Panc1 (cell line): ENCODE results near the gene PSMG1. TPM values are rescaled to one million over a fixed set of nuclear protein-coding genes. Genes with fewer than 3 reads are reported as not detected.

Experiments
- ATAC-seq: fragments of 200-7000 bp; cut with Tn5 transposase; 2 replicates; pipeline ENCODE4 v1.9.1; 2020; ENCODE audit warnings: mild to moderate bottlenecking, moderate library complexity
- BruUV-seq: library from RNA; stranded (reverse); fragments of 400-500 nt; replicated peaks from 2 replicates; lab custom pipeline; 2021; lab: Mats Ljungman, UMichigan
- CTCF ChIA-PET: fragments of 300-600 bp; sonication (Branson Sonifier 250); formaldehyde crosslinking; loops from one replicate; lab custom pipeline; 2022; ENCODE audit warnings: antibody characterized with exemption; lab: Charles Lee
- POLR2A ChIA-PET: fragments of 300-600 bp; sonication (Branson Sonifier 250); formaldehyde crosslinking; loops from one replicate; lab custom pipeline; 2022; ENCODE audit warnings: antibody characterized with exemption; lab: Charles Lee
- DNase-seq: peaks from one replicate; pipeline ENCODE4 v3.0.0-alpha.2; 2010; ENCODE audit warnings: low read depth, low spot score
- H3K27ac ChIP-seq: 2 replicates; pipeline ENCODE4 v1.5.1; 2011; ENCODE audit warnings: mild to moderate bottlenecking, low read length, inconsistent platforms
- H3K27me3 ChIP-seq: fragments of 200-500 bp; sonication (Bioruptor generic); 2 replicates; pipeline ENCODE4 v1.6.0; 2014; ENCODE audit warnings: low read length, inconsistent platforms; ENCODE audit not compliant: control insufficient read depth, insufficient read depth
- H3K36me3 ChIP-seq: fragments of 200-500 bp; sonication (Bioruptor generic); 2 replicates; pipeline ENCODE4 v1.5.1; 2014; ENCODE audit warnings: inconsistent platforms, mild to moderate bottlenecking, low read length, moderate library complexity; ENCODE audit not compliant: control insufficient read depth, insufficient read depth
- H3K4me1 ChIP-seq: 2 replicates; pipeline ENCODE4 v1.5.1; 2011; ENCODE audit warnings: inconsistent platforms, mild to moderate bottlenecking, low read length, moderate library complexity; ENCODE audit not compliant: control insufficient read depth, insufficient read depth
- H3K4me3 ChIP-seq, 2 experiments: 2 replicates each; pipeline ENCODE4 v1.5.1; 2011 to 2012; ENCODE audit warnings: low read depth in 2 of 2, low read length in 2 of 2, mild to moderate bottlenecking in 2 of 2, inconsistent platforms in 1 of 2, moderate library complexity in 1 of 2
- H3K9me3 ChIP-seq: fragments of 200-500 bp; sonication (Bioruptor generic); 2 replicates; pipeline ENCODE4 v1.5.1; 2014; ENCODE audit warnings: low read depth, mild to moderate bottlenecking, inconsistent platforms, low read length, moderate library complexity; ENCODE audit not compliant: control insufficient read depth, insufficient read depth
- CTCF ChIP-seq: fragments of 450-650 bp; IDR thresholded peaks from 2 replicates; pipeline ENCODE4 v1.5.1; 2017; ENCODE audit warnings: mild to moderate bottlenecking
- POLR2AphosphoS5 ChIP-seq: IDR thresholded peaks from 2 replicates; pipeline ENCODE4 v1.6.1; 2012; ENCODE audit warnings: mild to moderate bottlenecking, low read depth, low read length, moderate library complexity
- REST ChIP-seq, 2 experiments: IDR thresholded peaks; 2 replicates each; pipeline ENCODE4 v1.6.1; 2011 to 2012; ENCODE audit warnings: low read depth in 2 of 2, control low read depth in 1 of 2, low read length in 1 of 2, mild to moderate bottlenecking in 1 of 2, moderate library complexity in 1 of 2; ENCODE audit not compliant: insufficient read depth in 1 of 2
- SIN3A ChIP-seq: IDR thresholded peaks from 2 replicates; pipeline ENCODE4 v1.6.1; 2012; ENCODE audit warnings: low read depth, mild to moderate bottlenecking, low read length, moderate library complexity, borderline replicate concordance; ENCODE audit not compliant: insufficient read depth
- TCF7L2 ChIP-seq: IDR thresholded peaks from 2 replicates; pipeline ENCODE4 v1.6.1; 2011; ENCODE audit warnings: mild to moderate bottlenecking, low read depth, low read length, inconsistent platforms
- in situ Hi-C: cut with HindIII; loops from 2 replicates; pipeline ENCODE4 v1.10.0; 2016; ENCODE audit warnings: low sequenced_read_pairs, low pct_unique_long_range_greater_than_20kb
- intact Hi-C: fragments of 100-400 bp; cut with micrococcal nuclease; formaldehyde crosslinking; loops from one replicate; pipeline ENCODE4 v1.10.0; 2022; ENCODE audit not compliant: unreplicated experiment
- total RNA-seq: library from RNA; stranded (reverse); gene quantifications from one replicate; pipeline ENCODE4 v1.2.1, GENCODE V29; 2021; ENCODE audit not compliant: unreplicated experiment

Gene PSMG1
- total RNA-seq, 1 experiment from 2014 or later: 70.0 TPM

GRCh38 chr21:39184050-39184980, 1.1 kb upstream of the PSMG1 start:
- Histone ChIP-seq H3K4me1 (peaks cover 9% of the 10 kb centered on the region; the same call in 1 of the 2 replicates), H3K9me3 (no peaks in the 10 kb centered on the region), H3K4me3 (peak overlapping the region; percentile 89 to 90), H3K27ac (peak overlapping the region; percentile 88), H3K36me3 (peaks cover 7% of the 10 kb centered on the region), H3K27me3 (no peaks in the 10 kb centered on the region)
- no peak for ATAC-seq
- BruUV-seq: TSS peak; percentile 89
- in situ Hi-C loops (no loop called here), intact Hi-C loops (no loop called here)
- no peak for DNase-seq
- ChIA-PET POLR2A (interaction anchor here (0.5 kb wide), 1 partner anchor 159 kb away, joined by 3 read pairs; no protein-coding TSS in a partner anchor), CTCF (no interaction called here)
- TF ChIP-seq TCF7L2: no peak
- TF ChIP-seq POLR2AphosphoS5: no peak
- TF ChIP-seq SIN3A: no peak
- TF ChIP-seq REST (IDR thresholded peaks at IDR 0.05; ENCODE audit: insufficient read depth in 1 of 2, low read depth in 2 of 2, low read length in 1 of 2): no peak
- TF ChIP-seq CTCF: no peak

- no peaks in the 10 kb centered on the region for H3K27me3 ChIP-seq
- H3K4me3 ChIP-seq: peak overlapping the region; percentile 89 to 90
- H3K27ac ChIP-seq: peak overlapping the region; percentile 86
- POLR2A ChIA-PET: interaction anchor here (0.6 kb wide), 1 partner anchor 164 kb away, joined by 5 read pairs; no protein-coding TSS in a partner anchor
- ATAC-seq (peak; percentile 55), DNase-seq (no peak)
- peaks cover 12% of the 10 kb centered on the region for H3K36me3 ChIP-seq
- intact Hi-C loops: no loop called here
- in situ Hi-C loops: no loop called here
- no peak for TF ChIP-seq POLR2AphosphoS5
- no peak for TF ChIP-seq REST (IDR thresholded peaks at IDR 0.05; ENCODE audit: insufficient read depth in 1 of 2, low read depth in 2 of 2, low read length in 1 of 2)
- no peak for TF ChIP-seq SIN3A
- TSS peak; percentile 63 for BruUV-seq
- H3K4me1 ChIP-seq: peaks cover 9% of the 10 kb centered on the region; the same call in 1 of the 2 replicates
- no peaks in the 10 kb centered on the region for H3K9me3 ChIP-seq
- CTCF ChIA-PET: no interaction called here
Observed at GRCh38 chr21:39182484-39183271, 573 bp downstream of the PSMG1 start.
